Fibroblast of the conjunctiva (primary cell): ENCODE data around the gene C1QA.

ENCODE experiments used
- DNase-seq: peaks from one replicate; pipeline ENCODE4 v3.0.0-alpha.2; 2010; ENCODE audit warnings: low read depth

C1QA gene

DNA sequence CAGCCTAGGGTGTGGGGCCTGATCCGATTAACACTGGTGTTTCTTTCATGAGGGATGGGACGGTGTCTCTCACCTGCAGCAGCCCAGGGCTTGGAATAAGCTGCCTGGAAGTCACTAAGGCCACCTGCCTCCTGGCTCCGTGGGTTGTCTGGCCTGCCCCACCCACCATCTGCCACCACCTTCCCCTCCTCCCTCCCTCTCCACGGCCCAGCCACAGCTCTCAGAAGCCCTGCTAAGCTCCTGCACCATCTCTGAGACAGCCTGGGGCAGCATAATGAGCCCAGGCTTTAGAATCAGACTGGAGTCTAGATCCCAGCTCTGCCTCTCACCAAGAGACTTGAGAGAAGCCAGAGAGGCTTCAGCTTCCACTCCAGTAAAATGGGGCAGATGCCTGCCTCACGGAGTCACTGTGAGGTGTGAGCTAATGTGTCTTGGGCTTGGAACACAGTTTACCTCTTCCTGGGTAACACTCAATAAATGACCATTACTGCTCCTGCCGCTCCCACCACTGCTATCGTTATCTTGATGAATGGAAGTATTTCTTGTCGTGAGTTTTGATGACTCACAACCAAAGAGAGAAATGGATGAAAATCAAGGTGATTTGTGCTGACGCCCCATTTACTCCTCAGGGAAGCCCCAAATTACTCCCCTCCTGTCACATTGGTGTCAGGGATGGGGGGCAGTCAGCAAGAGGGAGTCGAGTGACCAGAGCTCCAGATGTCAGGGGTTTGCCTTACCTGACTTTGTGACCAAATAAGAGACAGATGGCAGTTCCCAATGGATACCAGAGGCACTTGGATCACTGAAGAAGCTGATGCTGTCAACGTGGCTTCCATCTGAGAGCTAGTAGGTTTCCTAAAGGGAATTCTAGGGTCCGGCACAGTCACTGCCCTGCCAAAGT is 23.5 kb upstream of the C1QA start:
- DNase-seq = no peak

DNA sequence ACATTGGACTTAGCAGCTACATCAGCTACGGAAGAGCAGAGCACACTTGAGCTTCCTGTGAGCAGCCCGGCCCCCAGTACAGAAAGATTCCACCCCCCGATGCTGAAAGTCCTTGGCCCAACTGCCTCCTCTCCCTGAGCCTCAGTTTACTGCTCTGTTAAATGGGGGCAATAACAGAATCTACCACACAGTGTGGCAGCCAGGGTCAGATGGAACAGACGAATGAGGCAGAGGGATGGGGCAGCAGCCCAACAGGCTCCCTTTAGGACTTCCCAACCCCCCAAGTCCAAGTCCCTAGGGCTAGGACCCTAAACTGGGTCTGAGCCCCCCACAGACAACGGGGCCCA is 22.9 kb upstream of the C1QA start:
- no peak for DNase-seq

DNA sequence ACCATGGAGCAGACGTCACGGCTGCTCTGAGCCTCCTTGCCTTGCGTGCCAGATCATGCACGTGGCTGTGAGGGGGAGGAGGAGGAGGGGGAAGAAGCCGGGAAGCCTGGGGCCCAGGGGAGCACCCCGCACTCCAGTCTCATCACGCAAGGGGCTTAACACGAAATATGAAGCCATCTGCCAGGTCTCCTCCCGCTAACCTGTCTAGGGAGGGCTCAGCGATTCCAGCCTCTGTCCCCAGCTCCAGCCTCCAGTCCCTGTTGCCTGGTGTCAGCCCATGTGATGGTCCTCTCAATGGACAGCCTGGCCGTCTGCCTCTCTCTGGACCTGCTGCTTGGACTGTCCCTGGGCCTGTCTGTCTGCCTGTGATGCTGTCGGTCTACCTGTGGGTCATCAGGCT is 22.5 kb upstream of the C1QA start:
- no peak for DNase-seq

DNA sequence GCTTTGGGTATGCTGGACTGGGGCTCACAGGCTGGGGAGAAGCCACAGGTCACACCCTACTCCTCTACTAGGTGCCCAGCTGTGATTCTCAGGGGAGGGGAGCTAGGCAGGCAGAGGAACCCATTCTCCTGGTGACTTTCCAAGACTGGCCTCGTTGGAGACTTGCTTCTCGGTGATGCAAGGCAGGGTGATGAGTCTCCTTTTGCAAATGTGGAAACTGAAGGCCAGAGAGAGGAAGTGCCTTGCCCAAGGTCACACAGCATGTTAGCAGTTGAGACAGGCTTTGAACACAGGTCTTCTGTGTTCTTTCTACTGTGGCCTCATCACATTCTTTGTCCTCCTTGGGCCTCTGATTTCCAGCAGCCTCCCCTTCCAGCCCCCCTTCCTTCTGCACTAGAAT is 20.5 kb upstream of the C1QA start:
- DNase-seq = no peak

DNA sequence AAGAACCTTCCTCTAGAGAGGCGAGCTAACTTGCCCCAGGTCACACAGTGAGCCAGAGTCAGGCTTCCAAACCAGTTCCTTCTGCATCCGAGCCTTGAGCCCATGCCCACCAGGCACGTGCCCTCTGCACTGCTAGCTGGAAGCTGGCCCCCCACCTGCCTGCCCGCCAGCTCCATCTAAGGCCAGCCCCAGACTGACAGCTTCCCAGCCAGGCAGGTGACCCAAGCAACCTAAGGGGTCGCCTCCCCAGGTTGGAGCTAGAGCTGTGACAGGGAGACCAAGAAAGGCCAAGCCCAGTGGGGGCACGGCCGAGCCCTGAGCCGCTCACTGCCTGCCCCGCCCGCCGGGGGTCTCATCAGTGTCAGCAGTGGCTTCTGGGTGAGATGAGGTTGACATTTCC is 19.9 kb upstream of the C1QA start:
- no peak for DNase-seq

DNA sequence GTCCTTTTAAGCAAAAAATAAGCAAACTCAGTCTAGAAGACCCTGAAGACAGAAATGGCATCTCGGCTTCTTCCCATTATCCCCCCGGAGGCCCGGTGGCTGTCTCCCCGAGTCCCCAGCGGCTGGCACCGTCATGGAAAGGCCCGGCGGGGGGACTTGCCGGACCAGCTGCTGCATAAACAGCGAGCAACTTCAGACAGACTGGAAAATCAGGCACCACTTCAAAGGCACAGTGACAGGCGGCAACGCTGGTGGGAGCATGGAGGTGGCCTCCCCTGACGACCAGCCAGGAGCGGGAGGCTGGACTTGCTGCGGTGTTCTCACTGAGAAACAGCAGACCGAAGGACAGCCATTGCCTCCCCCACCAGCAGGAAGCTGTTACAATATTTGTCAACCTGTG is 18.4 kb upstream of the C1QA start:
- DNase-seq = no peak

DNA sequence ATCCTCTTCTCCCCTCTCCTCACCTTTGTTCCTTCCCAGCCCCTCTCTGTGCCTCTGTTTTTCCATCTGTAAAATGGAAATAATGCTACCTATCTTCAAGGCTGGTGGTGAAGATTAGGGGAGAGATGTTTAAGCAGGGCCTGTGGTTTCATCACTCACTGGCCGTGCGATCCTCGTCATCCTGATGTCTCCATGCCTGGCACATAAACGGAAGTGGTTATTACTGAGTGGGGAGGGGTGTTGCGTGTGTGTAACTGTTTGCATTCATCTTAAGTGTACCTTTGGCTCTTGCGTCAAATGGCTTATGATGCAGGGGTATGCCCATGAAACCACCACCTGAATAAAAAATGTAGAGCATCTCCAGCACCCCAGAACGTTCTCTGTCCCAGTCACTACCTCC is 17.2 kb upstream of the C1QA start:
- DNase-seq = no peak

DNA sequence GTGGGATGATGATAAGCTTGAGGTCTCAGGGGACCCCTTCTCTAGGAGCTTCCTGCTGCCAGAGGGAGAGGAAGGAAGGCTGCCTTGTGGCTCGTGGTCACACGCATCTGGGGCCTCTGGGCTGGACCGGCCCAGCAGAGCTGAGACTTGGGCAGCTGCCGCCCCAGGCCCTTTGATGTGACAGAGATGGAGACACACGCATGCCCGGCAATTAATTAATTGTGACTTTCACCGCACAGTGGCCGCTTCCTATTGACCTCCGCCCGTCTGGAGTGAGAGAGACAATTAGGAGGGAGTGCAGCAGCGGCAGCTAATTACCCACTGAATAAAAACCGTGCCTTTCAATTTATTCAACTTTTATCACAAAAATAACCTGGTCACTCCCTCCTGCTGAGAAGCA is 16.6 kb upstream of the C1QA start:
- DNase-seq = no peak

DNA sequence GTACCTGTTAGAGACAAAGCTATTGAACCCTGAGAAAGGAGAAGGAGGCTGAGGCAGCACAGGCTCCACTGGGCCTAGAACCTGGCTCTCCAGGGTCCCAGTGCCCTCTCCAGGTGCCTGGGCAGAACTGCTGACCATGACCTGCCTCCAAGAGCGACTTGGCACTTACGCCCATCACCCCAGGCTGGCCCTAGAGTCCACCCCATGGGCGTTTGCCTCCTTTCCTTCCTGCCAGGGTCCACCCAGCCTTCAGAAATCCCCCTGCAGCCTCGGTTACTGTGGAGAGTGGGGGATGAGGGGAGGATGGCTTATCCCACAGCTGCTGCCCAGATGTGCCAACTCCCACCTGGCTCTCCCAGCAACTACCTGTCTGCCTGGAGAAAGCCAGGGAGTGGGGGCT is 14.7 kb upstream of the C1QA start:
- no peak for DNase-seq

DNA sequence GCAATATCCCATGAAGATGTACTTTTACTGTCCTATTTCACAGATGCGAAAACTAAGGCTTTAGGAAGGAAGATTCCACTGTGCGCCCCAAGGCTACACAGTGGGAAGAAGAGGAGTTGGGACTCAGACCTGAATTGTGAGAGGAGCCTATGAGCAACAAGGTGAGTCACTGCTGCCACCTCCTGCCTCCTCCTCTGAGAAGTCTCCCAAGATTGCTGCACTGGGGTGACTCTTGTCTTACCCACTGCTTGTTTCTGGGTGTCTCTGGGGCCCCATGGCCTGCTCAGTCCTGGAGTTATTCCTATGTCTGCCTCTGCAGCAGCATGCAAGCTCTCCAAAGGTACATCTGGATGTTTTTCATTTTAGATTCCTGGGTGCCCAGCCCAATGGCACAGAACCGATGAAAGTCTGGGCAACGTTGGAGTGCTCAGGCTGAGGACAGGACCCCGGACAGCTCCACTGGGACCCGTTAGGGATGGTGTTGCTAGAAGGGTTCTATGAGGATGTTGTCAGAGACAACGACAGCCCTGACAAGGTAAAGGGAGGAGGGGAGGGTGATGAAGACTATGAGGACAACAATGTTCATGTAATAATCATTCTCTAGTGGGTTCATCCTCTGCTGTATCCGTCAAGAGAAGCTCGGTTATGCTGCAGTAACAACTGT is 11.0 kb upstream of the C1QA start:
- no peak for DNase-seq

DNA sequence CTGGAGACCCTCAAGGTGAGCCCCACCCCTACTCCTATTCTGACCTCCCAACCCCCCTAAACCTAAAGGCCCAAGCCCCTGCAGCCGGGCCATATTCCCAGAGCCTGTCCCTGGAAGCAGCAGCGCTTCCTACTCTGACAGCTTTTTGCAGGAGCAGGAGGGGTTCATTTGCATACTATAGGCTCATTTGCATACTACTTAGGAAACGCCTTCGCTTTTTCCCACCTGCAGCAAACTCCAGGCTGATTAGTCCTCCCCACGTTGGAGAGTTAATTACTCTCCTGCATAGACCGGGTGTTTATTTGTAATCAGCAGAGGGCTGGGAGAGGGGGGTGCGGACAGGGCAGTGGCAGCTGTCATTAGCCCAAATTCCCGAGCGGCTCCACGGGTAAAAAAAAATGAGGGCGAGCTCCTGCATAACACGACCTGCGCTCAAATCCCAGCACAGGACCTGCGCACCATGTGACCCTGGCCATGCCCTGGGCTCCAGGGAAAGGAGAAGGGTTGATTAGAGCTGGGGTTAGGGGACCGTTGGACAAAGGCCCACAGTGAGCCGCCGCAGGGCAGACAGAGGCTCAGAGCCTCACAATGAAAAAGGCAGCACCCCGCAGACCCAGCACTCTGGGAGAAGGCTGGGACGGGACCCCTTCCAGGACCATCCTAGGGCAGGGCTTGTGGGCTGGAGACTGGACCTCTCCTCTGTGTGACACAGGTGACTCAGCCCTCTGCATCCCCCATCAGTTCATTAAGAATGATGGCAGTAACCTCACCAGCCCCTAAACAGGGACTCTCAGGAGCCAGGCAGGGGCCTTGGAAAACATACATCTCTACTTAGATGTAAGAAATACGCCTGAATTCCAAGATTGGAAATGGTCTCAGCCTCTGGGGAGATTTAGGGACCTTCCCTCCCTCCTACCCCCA is 9.9 kb upstream of the C1QA start:
- no peak for DNase-seq

DNA sequence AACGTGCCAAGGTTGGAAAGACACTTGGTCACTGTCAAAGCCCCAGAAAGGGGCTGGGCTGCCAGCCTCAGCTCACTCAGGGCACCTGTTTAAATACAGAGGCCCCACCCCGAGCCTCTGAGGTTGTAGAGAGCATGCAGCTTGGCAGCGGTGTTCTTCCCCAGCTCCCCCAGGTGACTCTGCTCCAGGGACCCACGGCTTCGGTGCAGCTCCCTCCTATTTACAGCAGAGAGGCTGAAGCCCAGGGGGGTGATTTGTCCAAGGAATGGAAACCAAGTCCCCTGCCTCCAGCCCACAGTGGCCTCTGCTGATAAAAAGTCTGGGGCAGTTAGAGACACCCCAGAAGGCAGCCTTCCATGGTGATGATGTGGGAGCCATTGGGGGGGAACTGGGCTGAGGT is 9.1 kb upstream of the C1QA start:
- no peak for DNase-seq

DNA sequence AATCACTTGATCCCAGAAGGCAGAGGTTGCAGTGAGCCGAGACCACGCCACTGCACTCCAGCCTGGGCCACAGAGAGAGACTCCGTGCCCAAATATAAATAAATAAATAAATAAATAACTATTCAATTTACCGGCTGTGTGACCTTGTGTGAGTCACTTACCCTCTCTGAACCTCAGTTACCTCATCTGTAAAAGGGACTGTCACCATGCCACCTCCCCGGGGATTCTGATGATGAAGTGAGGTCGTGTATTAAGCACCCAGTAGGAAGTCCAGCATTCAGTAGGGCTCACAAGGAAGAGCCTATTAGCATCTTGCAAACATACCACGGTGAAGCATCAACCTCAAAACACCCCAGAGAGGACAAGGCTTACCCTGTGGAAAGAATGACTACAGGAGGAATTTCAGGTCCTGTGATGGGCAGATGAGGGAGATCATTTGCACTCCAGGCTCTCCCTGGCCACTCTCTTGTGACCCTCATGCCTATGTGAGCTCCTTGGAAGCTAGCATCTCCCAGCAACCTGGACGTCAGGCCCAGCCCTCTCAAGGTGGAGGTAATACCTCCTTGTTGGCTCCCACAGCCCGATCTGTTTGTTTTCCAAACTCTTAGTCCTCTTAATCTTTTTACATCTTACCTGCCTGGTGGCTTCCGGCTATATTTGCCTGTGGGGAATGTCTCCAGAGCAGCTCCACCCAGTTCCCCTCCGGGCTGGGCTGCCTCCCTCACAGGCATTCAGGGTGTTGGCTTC is 7.6 kb upstream of the C1QA start:
- DNase-seq = no peak

DNA sequence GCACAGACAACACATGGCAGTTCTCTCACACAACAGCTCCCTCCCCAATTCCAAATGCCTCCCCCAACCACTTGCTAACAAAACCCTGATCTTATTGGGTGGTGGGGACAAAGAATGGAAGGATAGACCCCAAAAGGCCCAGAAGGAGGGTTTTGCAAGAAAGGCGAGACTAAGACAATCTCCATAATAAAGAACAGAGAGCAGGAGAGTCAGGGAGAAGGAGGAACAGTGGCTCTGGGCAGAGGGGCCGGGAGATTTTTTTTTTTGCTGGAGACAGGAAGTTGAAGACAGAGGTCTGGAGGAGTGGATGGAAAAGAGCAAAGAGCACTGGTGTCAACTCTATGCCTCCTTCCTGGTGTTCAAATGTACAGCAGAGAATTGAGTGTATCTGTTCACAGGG is 6.5 kb upstream of the C1QA start:
- no peak for DNase-seq

DNA sequence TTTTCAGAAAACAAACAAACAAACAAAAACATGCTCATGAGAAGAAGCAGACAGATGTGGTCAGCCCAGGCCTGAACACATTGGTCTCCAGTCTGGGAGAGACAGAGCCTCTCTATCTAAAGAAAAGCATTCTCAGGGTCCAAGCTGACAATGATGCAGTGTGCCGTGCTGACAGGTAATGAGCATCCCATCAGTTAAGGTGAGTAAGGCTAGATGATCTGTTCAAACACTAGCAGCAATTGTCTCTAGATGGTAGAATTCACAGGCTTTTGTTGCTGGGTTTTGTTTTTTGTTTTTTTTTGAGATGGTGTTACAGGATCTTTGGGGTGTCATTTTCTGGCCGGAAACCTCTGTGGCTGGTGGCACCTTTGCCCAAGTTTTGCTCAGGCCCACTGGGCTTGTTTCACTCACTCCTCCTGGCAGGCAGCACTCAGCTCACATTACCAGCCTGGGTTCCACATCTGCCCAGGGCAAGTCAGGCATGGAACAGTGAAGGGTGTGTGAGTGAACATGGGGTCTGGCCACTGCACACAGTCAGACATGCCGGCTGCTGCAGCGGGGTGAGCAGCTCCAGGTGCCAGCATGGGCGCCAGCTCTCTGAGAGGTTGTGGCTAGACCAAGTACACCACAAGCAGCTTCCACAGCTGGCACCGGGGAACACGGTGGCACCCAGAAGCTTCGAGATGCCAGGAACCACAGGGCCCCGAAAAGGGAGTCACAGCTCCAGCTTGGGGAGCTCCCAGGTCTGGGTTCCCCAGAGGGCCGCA is 2.5 kb upstream of the C1QA start:
- no peak for DNase-seq

DNA sequence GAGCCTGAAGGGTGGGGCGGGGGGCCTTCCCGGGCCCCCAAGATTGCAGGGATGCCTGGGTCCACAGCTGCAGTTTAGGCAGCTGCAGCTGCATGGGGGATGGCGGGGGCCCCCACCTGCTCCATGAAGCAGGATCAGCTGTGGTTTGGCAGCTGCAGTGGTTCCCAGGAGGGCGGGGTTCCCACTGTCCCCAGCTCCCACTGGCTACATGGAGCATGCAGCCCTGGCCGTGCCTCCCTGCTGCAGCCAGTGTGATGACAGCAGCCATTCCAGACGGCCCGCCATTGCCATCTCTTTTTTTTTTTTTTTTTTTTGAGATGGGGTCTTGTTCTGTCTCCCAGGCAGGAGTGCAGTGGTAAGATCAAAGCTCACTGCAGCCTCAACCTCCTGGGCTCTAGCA is 992 bp upstream of the C1QA start:
- no peak for DNase-seq

DNA sequence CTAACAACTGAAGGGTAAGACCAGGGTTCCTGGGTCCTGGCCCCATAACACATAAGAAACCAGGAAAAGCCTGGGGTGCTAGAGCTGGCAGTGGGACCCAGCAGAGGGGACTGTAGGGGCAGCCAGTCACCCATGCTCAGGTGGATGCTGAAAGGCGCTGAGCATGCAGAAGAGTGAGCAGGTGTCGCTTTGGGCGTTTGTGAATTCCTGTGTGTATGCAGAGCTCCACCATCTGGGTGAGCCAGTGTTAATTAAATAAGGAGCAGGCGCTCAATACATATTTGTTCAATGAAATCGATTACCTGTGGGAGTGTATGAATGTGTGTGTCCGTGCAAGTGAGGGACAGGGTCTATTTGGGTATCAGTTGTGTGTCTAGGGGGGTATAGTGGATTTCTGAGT is 499 bp downstream of the C1QA start:
- no peak for DNase-seq

DNA sequence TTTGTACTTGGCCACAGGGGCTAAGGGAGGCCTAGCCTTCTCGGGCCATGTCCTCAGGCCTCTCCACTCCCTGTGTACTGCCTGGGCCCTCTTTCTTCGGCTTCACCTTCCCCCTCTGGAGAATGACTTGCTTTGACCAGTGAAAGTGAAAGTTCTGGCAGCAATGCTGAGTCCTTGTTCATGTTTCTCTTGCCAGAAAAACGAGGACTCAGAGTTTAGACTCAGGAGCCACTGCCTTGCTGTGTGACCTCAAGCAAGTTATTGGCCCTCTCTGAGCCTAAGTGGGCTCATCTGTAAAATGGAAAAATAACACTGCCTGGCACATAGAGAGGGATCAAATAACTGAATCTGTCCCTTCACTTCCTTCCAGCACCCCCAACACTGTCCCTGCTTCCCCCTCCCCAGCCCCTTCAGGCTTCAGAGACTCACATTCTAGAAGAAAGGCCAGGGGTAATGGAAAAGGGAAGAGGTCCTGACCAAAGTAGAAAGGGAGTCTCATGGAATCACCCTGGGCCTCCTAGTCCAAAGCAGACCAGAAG is 1.5 kb downstream of the C1QA start:
- no peak for DNase-seq

DNA sequence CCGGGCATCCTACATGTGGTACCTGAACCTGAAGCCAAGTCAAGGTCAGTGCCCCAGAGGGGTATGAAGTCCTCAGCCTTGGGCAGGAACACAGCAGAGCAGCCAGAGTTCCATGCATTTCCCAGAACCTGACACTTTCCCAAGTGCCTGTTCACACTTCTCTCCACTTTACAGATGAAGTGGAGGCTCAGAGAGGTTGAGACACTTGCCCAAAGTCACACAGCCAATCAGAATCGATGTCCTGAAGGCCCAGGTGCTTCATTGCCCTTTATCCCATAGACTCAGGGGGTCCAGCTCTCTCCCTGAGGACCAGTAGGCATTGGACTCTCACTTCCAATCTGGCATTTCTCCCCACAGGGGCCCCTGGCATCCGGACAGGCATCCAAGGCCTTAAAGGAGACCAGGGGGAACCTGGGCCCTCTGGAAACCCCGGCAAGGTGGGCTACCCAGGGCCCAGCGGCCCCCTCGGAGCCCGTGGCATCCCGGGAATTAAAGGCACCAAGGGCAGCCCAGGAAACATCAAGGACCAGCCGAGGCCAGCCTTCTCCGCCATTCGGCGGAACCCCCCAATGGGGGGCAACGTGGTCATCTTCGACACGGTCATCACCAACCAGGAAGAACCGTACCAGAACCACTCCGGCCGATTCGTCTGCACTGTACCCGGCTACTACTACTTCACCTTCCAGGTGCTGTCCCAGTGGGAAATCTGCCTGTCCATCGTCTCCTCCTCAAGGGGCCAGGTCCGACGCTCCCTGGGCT is 2.2 kb downstream of the C1QA start:
- no peak for DNase-seq

DNA sequence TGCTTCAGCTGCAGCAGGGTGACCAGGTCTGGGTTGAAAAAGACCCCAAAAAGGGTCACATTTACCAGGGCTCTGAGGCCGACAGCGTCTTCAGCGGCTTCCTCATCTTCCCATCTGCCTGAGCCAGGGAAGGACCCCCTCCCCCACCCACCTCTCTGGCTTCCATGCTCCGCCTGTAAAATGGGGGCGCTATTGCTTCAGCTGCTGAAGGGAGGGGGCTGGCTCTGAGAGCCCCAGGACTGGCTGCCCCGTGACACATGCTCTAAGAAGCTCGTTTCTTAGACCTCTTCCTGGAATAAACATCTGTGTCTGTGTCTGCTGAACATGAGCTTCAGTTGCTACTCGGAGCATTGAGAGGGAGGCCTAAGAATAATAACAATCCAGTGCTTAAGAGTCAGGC is 2.9 kb downstream of the C1QA start:
- no peak for DNase-seq
